ENCODE data around the gene NUDT14.

- TF ChIP-seq GATA2 (IDR thresholded peaks at IDR 0.05; ENCODE audit: low read depth, low read length) (no peak), GATA3 (IDR thresholded peaks at IDR 0.05; ENCODE audit: low read depth, low read length) (no peak)
These were observed 36.7 kb upstream of the NUDT14 start for GRCh38 chr14:105217774-105218173.

All from SH-SY5Y (cell line).